H1 (cell line): ENCODE data around the gene PHACTR2. TPM values are rescaled to one million over a fixed set of nuclear protein-coding genes. Genes with fewer than 3 reads are reported as not detected.

Experiments
- BCL11A ChIP-seq, 2 experiments: IDR thresholded peaks; one replicate each; pipeline ENCODE4 v1.6.1; 2011; ENCODE audit warnings: low read depth in 2 of 2, low read length in 2 of 2, mild to moderate bottlenecking in 2 of 2
- CHD2 ChIP-seq: IDR thresholded peaks from 2 replicates; pipeline ENCODE4 v1.6.1; 2012; ENCODE audit warnings: low read length, improper control_type of control experiment
- CREB1 ChIP-seq: IDR thresholded peaks from 2 replicates; pipeline ENCODE4 v1.6.1; 2012; ENCODE audit warnings: inconsistent platforms
- EP300 ChIP-seq, 2 experiments: IDR thresholded peaks; 1 replicate in 1 of 2; 2 replicates in 1 of 2; pipeline ENCODE4 v1.6.1; 2011 to 2012; ENCODE audit warnings: low read depth in 2 of 2, low read length in 2 of 2, mild to moderate bottlenecking in 2 of 2, borderline replicate concordance in 1 of 2, inconsistent platforms in 1 of 2, moderate library complexity in 1 of 2
- HDAC6 ChIP-seq: IDR thresholded peaks from one replicate; pipeline ENCODE4 v1.7.1; 2012; ENCODE audit warnings: low read depth, mild to moderate bottlenecking, inconsistent platforms, low read length, moderate library complexity
- SAP30 ChIP-seq: fragments of 300-600 bp; sonication (generic); IDR thresholded peaks from 2 replicates; pipeline ENCODE4 v1.7.1; 2012; ENCODE audit warnings: low read length, moderate library complexity, mild to moderate bottlenecking, inconsistent platforms; ENCODE audit not compliant: insufficient read depth, insufficient replicate concordance
- polyA plus RNA-seq, 7 experiments: library from polyadenylated mRNA; depleted of rRNA in 3 of 7; stranded (reverse) in 5 of 7; unstranded in 2 of 7; fragments of >200 nt in 5 of 7; fragments of 200-250 nt in 2 of 7; gene quantifications; 1 replicate in 5 of 7; 2 replicates in 1 of 7; 4 replicates in 1 of 7; pipeline versions ENCODE4 v1.2.1 to v1.2.3, GENCODE V29; 2011 to 2013; ENCODE audit warnings: missing spikeins in 2 of 7, mixed read lengths in 2 of 7
- total RNA-seq: library from RNA; stranded (reverse); fragmentation: NEBNext Ultra II Directional; extraction: Animal tissue kit (Norgen Biotek cat#: 25700); gene quantifications from 2 replicates; pipeline ENCODE4 v1.2.1, GENCODE V29; 2021

PHACTR2 gene
- total and polyA plus RNA-seq, 2 of the 8 experiments (the other 6 are each of a cell fraction or from before 2014, with no cell fraction given) = 16.9 to 131 TPM

- TF ChIP-seq SAP30 (no peak), CREB1 (no peak), BCL11A (IDR thresholded peaks at IDR 0.05; ENCODE audit: low read depth in 2 of 2, low read length in 2 of 2) (no peak), EP300 (IDR thresholded peaks at IDR 0.05; ENCODE audit: borderline replicate concordance in 1 of 2, low read depth in 2 of 2, low read length in 2 of 2) (no peak), HDAC6 (no peak), CHD2 (no peak)
These were observed 23.1 kb downstream of the PHACTR2 start (continued) for GRCh38 chr6:143700684-143701348.
